GM18517 (cell line): ENCODE data around the gene TBX22.
"Not testable (repeated sequence)": the region's sequence is repeated elsewhere in the genome, so short reads cannot be mapped to it uniquely, and the experiment has no call there.

Experiments used
- ATAC-seq: cut with Tn5 transposase; IDR thresholded peaks from one replicate; pipeline ENCODE4 v1.9.1; 2021; ENCODE audit warnings: mild to moderate bottlenecking, moderate library complexity; ENCODE audit not compliant: unreplicated experiment

The TBX22 gene, protein sequence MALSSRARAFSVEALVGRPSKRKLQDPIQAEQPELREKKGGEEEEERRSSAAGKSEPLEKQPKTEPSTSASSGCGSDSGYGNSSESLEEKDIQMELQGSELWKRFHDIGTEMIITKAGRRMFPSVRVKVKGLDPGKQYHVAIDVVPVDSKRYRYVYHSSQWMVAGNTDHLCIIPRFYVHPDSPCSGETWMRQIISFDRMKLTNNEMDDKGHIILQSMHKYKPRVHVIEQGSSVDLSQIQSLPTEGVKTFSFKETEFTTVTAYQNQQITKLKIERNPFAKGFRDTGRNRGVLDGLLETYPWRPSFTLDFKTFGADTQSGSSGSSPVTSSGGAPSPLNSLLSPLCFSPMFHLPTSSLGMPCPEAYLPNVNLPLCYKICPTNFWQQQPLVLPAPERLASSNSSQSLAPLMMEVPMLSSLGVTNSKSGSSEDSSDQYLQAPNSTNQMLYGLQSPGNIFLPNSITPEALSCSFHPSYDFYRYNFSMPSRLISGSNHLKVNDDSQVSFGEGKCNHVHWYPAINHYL

DNA sequence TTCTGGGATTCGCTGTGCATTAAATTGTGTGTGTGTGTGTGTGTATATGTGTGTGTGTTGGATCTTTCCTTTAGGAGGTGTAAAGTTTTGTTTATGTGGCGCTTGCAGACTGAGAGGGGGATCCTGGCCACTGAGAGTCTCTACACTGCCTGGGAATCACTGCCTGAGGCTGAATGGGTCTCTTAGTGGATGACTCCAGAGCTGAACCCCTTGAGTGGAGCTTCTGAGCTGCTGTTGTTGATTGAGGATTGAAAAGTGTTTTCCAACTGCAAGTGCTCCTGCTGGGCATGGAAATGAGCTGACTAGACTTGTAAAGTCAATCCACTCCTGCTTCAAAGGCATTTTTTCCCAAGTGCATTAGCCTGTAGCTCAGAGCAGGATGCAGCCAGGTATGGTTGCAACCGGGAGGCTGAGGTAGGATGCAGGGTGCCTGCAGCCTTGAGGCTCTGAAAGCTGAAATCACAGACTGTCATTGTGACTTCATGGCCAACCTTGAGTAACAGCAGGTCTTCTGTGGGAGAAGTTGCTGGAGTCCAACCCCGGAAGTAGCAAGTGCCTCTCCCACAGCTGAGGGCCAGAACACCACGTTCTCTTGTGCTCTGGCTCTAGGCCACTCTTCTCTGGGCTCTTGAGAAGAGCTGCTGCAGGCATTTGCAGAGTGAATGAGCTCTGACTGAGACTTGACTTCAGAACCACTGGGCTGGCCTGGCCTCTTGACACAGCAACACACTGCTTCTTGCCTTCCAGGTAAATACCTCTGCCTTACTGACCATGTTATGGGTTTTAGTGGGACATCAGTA lies at the start of gene TBX22:
Gene TBX22 (plus strand): TSS at position 613 of the 800 bp plus-strand sequence. CDS start 7,517 bp downstream, outside the sequence.
- no peak for ATAC-seq

DNA sequence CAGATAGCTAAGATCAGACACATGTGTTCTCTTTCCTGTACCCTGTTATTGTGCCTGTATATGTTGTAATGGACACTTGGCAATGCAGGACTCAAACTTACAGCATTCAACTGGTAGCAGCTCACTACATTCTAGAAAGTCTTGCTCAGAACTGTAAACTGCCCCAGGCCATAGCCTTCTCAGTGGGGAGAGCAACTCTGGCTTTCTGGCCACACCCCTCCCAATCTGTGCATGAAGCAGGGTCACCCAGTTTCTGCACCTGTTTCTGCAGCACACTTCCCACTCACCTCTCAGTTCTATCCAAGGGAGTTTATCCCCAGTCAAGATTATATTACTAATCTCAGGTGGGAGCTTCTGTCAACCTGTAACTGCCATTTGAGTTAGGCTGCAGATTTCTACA lies 38.9 kb upstream of the TBX22 start:
- no peak for ATAC-seq

DNA sequence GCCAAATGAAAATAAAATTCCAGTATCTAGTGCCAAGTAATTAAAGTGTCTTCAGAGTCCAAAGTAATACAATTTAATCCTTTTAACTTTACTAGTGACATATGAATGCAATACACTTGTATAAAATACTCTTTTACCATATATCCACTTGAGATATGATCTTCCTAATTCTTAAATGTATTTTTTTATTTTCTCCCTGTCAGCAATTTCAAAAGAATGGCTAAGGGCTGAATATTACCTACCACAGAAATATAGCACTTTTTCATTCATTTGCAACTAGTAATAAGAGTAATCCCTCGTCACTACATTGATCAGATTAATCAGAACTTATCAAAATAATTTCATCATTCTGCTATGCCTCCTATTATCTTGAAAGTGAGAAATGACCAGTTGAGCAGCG lies 10.1 kb upstream of the TBX22 start:
- ATAC-seq = no peak

DNA sequence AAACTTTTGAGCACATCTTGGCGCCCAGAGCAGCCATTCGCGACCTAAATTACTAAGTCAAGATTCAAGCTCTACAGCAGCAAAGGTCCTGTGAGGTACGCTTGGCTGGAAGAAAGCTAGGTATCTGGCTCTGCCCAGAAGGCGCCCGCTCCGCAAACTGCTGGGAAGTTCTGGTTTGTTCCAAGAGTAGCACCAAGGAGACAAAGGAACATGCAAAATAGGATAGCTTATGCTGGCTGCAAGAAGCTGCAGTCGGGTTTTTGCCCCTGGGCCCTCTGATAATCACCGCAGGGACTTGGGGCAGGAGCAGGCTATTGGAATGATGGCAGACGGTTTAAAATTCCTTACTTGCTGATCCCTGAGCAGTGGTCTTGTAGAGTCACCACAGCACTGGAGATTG lies 3.0 kb upstream of the TBX22 start:
- no peak for ATAC-seq

DNA sequence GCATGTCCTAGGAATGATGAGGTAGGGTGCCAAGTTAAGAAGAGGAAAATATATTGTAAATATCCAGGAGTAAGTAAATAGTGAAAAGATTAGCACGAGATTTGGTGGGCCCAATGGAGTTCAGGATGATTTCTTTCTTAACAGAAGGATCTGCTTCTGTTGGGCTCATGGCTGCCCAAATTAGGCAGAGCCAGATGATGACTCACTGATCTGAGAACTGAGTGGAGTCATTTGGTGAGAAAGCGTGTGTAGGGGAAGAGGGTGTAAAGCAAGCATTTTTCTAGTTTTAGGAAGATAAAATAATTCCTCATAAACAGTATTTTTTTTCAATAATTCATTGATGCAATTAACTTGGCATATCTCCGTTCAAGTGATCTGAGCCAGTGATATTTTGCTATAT lies 1.6 kb downstream of the TBX22 start:
- no peak for ATAC-seq

DNA sequence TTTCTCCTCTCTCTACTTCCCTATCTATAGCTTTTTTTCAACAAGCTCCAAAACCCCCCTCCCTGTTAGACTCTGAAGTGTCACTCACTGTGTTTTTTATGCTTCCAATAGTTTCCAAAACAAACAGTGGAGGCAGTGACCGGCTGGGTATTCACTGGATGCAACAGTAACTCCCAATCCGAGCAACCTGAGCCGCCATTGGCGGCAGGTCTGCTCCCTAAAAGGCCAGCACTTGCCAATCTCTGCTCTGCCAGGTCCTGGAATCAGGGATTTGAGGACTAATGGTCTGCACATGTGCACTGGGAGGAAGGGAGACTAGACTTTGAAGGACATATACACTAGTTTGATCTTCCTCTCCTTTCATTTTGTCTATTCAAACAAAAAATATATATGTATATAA lies 7.1 kb downstream of the TBX22 start:
- no peak for ATAC-seq

DNA sequence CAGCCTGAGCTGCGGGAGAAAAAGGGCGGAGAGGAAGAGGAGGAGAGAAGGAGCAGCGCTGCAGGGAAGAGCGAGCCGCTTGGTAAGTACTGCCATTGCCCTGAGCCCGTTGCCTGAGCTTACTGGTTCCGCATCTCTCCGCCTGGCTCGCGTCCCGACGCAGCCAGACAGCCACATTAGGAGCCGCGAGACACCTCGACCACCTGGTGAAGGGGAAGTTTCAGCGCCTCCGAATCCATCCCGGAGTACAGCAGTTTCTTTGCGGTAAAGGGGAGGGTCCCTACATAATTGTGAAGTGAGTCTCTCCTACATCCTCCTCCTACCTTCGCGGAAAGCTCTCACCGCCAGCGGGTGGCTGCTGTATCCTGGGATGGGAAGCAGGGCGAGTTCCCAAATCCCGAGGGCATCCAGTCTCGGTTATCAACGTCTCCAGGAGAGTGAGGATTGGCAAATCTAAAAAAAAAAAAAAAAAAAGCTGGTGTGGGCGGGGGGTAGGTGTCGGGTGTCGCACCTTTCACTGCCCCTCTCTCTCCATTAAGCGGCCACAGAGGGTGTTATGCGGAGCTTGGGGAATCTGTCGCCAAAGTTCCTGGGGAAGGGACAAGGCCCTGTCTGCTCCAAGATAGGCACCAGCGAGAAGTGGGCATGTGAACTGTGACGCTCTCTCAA lies 7.9 kb downstream of the TBX22 start:
- no peak for ATAC-seq

DNA sequence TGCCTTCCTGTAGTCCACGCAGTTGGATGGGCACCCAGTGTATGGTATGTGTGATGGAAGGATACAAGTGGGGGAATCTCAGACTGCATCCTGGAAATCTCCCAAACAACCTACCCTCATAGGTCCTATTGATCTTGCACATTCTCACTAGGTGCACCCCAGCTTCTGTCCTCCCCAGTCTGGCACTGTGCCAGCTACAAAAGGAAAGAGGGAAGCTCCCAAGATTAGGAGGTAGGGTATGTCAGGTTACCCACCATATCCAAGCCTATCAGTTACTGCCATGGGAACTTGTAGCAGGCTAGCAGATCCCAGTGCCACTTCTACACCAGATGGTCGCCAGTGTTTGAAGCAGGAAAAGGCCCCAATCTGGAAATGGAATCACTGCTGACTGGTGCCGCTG lies 11.6 kb downstream of the TBX22 start:
- ATAC-seq = no peak

DNA sequence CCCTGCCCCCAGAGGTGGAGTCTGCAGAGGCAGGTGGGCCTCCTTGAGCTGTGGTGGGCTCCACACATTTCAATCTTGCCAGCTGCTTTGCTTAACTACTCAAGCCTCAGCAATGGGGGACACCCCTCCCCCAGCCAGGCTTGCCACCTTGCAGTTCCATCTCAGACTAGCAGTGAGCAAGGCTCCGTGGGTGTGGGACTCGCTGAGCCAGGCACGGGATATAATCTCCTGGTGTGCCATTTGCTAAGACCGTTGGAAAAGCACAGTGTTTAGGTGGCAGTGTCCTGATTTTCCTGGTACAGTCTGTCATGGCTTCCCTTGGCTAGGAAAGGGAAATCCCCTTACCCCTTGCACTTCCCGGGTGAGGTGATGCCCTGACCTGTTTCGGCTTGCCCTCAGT lies 51.6 kb downstream of the TBX22 start:
- not testable (repeated sequence) for ATAC-seq

DNA sequence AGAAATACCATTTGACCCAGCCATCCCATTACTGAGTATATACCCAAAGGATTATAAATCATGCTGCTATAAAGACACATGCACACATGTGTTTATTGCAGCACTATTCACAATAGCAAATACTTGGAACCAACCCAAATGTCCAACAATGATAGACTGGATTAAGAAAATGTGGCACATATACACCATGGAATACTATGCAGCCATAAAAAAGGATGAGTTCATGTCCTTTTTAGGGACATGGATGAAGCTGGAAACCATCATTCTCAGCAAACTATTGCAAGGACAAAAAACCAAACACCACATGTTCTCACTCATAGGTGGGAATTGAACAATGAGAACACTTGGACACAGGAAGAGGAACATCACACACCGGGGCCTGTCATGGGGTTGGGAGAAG lies 61.1 kb downstream of the TBX22 start:
- not testable (repeated sequence) for ATAC-seq
